PC-9 (cell line): ENCODE measurements around the gene SEMA4F.

Source experiments
- EZH2 ChIP-seq: fragments of 200-600 bp; sonication (generic); IDR thresholded peaks from 2 replicates; pipeline ENCODE4 v1.8.0; 2017; ENCODE audit warnings: antibody characterized with exemption, low read depth
- TF ChIP-seq, protein P1 (sequence below): fragments of 200-600 bp; sonication (generic); conservative IDR thresholded peaks from 2 replicates; pipeline ENCODE4 v1.6.1; 2017; ENCODE audit warnings: mixed run types, antibody characterized with exemption, mild to moderate bottlenecking, moderate library complexity

DNA sequence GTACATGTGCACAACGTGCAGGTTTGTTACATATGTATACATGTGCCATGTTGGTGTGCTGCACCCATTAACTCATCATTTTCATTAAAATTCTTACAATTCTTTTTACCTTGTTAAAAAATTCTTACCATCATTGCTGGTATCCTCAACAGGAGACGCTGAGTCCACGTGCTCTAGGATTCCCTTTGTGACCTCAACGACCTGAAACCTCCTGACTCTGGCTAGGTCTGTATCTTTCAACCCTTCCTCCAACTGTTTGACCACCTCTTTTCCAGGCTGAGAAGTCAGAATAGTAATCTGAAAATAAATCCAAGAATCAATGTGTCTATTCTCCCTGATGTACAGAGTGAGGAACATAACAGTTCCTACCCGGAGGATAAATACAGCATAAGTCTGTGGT, 47.1 kb upstream of the SEMA4F start:
- TF ChIP-seq, protein P1, sequence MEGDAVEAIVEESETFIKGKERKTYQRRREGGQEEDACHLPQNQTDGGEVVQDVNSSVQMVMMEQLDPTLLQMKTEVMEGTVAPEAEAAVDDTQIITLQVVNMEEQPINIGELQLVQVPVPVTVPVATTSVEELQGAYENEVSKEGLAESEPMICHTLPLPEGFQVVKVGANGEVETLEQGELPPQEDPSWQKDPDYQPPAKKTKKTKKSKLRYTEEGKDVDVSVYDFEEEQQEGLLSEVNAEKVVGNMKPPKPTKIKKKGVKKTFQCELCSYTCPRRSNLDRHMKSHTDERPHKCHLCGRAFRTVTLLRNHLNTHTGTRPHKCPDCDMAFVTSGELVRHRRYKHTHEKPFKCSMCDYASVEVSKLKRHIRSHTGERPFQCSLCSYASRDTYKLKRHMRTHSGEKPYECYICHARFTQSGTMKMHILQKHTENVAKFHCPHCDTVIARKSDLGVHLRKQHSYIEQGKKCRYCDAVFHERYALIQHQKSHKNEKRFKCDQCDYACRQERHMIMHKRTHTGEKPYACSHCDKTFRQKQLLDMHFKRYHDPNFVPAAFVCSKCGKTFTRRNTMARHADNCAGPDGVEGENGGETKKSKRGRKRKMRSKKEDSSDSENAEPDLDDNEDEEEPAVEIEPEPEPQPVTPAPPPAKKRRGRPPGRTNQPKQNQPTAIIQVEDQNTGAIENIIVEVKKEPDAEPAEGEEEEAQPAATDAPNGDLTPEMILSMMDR: no peak
- TF ChIP-seq EZH2: no peak
